Heart left ventricle (tissue), 16 donors: ENCODE measurements around the gene TMPO. TPM values are rescaled to one million over a fixed set of nuclear protein-coding genes. Genes with fewer than 3 reads are reported as not detected.
A peak's percentile ranks its signal among the peaks of the same experiment; 100 is the strongest.

Experiments
- ATAC-seq, 4 donors: fragments of 200-7000 bp; cut with Tn5 transposase; one replicate each; pipeline ENCODE4 v1.9.1; 2020 to 2022; ENCODE audit warnings: moderate library complexity in 4 of 4, mild to moderate bottlenecking in 3 of 4, moderate number of reproducible peaks in 1 of 4
- DNase-seq, 5 donors: peaks; one replicate each; pipeline ENCODE4 v3.0.0-alpha.2; 2020
- H3K27ac ChIP-seq, 12 donors: fragments of 200-600 bp; sonication (generic) in 4 of 12; one replicate each; pipeline versions ENCODE4 v1.5.0 to v1.8.0; 2016 to 2022; ENCODE audit warnings: mild to moderate bottlenecking in 2 of 12
- H3K27me3 ChIP-seq, 9 donors: fragments of 200-600 bp; sonication (generic) in 2 of 9; one replicate each; pipeline versions ENCODE4 v1.5.1 to v1.8.0; 2016 to 2022; ENCODE audit warnings: mild to moderate bottlenecking in 3 of 9
- H3K36me3 ChIP-seq, 9 donors: fragments of 200-600 bp; sonication (generic) in 2 of 9; one replicate each; pipeline versions ENCODE4 v1.5.0 to v1.8.0; 2018 to 2022; ENCODE audit warnings: mild to moderate bottlenecking in 2 of 9
- H3K4me1 ChIP-seq, 12 donors: fragments of 200-600 bp; sonication (generic) in 4 of 12; one replicate each; pipeline versions ENCODE4 v1.5.0 to v1.8.0; 2016 to 2022; ENCODE audit warnings: mild to moderate bottlenecking in 3 of 12
- H3K4me3 ChIP-seq, 12 donors: fragments of 200-600 bp; sonication (generic) in 4 of 12; one replicate each; pipeline versions ENCODE4 v1.5.0 to v1.8.0; 2017 to 2022; ENCODE audit warnings: mild to moderate bottlenecking in 9 of 12, moderate library complexity in 4 of 12
- H3K9me3 ChIP-seq, 12 donors: fragments of 200-600 bp; sonication (generic) in 4 of 12; one replicate each; pipeline versions ENCODE4 v1.5.0 to v1.8.0; 2016 to 2022; ENCODE audit warnings: mild to moderate bottlenecking in 1 of 12
- POLR2A ChIP-seq, 2 donors: fragments of 450-650 bp; IDR thresholded peaks; one replicate each; pipeline ENCODE4 v1.6.1; 2017; ENCODE audit warnings: antibody characterized with exemption in 2 of 2, mild to moderate bottlenecking in 2 of 2, moderate library complexity in 2 of 2
- WGBS, 4 donors: extraction: QIAGEN DNeasy Blood & Tissue Kit in 2 of 4; methylation state at CpG; one replicate each; pipeline versions ENCODE4 v1.1.5 to v1.1.7; 2013 to 2018; 5-methylcytosine and 5-hydroxymethylcytosine counted together
- intact Hi-C, 10 donors: fragments of 100-400 bp; cut with DNase I; formaldehyde crosslinking; loops; one replicate each; pipeline versions ENCODE4 v1.11.1 to v1.14.2; 2022
- polyA plus RNA-seq, 2 donors: library from polyadenylated mRNA; stranded (reverse); fragments of 200-250 nt; gene quantifications; one replicate each; pipeline ENCODE4 v1.2.3, GENCODE V29; 2013
- total RNA-seq, 9 donors: library from RNA; depleted of rRNA in 2 of 9; stranded (reverse); fragments of >200 nt in 2 of 9; fragmentation: NEBNext Ultra II Directional in 3 of 9; extraction: Animal tissue kit (Norgen Biotek cat#: 25700) in 3 of 9; gene quantifications; one replicate each; pipeline versions ENCODE4 v1.1.0 to v1.2.4, GENCODE V29; 2016 to 2023
- TF ChIP-seq, protein P1 (sequence below), 12 donors: fragments of 200-600 bp; sonication (generic) in 4 of 12; IDR thresholded peaks; one replicate each; pipeline versions ENCODE4 v1.5.0 to v1.8.0; 2018 to 2022; ENCODE audit warnings: antibody characterized with exemption in 12 of 12, mild to moderate bottlenecking in 5 of 12
- donor health status: ischemic (EF 13 %, LVEDD 7.1; RV severe dilation, severe dysfunction).
- donor health status: healthy with polysubstance abuse.
- donor health status: DM: no; HTN: yes; CAD: no.
- donor health status: DM: no; HTN: no; CAD: no.
- donor health status: ischemic (EF 25% LVEDD 6.9; RV normal size, moderate dysfunction).
- donor health status: ischemic (EF 25% LVEDD 5.7; RV mildly dilated, moderate dysfunction).
- donor health status: healthy.
- donor health status: DM: yes; HTN: yes; CAD: no.
- donor health status: ischemic (EF 35%, LVEDD 5.7; RV mildly dilated, moderate dysfunction).
- donor health status: nonischemic (EF 11% LVEDD 7.7; RV severe dilation, severe dysfunction).
- donor health status: DM: yes; HTN: yes; CAD: no.
- donor health status: PGD.
- donor health status: ischemic (EF 29% LVEDD 5.4; RV normal size, mild dysfunction).
- donor health status: nonischemic (EF 23%, LVEDD 6.1; RV moderate dilation, normal function).

TMPO gene
- total and polyA plus RNA-seq, 11 donors, result 11.2 to 30.5 (median 16.5) TPM

- 2 to 100% (median 79%) methylated on average over 1 of the region's 1 CpG for WGBS, 4 donors
- H3K9me3 ChIP-seq, result peaks cover 0 to 8% (median 0%) of the 10 kb centered on the region in 12 donors
- H3K4me1 ChIP-seq, result no peaks in the 10 kb centered on the region
- intact Hi-C loops, result loop anchor here in 4 of 10 donors (10.0 kb wide), 1 partner anchor 435 kb away; no protein-coding TSS in a partner anchor
- TF ChIP-seq, protein P1, sequence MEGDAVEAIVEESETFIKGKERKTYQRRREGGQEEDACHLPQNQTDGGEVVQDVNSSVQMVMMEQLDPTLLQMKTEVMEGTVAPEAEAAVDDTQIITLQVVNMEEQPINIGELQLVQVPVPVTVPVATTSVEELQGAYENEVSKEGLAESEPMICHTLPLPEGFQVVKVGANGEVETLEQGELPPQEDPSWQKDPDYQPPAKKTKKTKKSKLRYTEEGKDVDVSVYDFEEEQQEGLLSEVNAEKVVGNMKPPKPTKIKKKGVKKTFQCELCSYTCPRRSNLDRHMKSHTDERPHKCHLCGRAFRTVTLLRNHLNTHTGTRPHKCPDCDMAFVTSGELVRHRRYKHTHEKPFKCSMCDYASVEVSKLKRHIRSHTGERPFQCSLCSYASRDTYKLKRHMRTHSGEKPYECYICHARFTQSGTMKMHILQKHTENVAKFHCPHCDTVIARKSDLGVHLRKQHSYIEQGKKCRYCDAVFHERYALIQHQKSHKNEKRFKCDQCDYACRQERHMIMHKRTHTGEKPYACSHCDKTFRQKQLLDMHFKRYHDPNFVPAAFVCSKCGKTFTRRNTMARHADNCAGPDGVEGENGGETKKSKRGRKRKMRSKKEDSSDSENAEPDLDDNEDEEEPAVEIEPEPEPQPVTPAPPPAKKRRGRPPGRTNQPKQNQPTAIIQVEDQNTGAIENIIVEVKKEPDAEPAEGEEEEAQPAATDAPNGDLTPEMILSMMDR (IDR thresholded peaks at IDR 0.05), result no peak
- TF ChIP-seq POLR2A (IDR thresholded peaks at IDR 0.05), result no peak
- no peak overlapping the region for H3K27ac ChIP-seq
- H3K4me3 ChIP-seq, result no peak overlapping the region
- DNase-seq (no peak), ATAC-seq (no peak)
- H3K36me3 ChIP-seq, result no peaks in the 10 kb centered on the region
- H3K27me3 ChIP-seq, result no peaks in the 10 kb centered on the region
Observed at GRCh38 chr12:98559666-98560065, 44.3 kb downstream of the TMPO start.

- no peak for TF ChIP-seq POLR2A (IDR thresholded peaks at IDR 0.05)
- TF ChIP-seq, protein P1 (IDR thresholded peaks at IDR 0.05), result no peak
- Histone ChIP-seq H3K27me3 (no peaks in the 10 kb centered on the region), H3K4me3 (no peak overlapping the region), H3K4me1 (peaks cover 0 to 3% (median 0%) of the 10 kb centered on the region in 12 donors), H3K27ac (no peak overlapping the region), H3K36me3 (no peaks in the 10 kb centered on the region), H3K9me3 (peaks cover 0 to 8% (median 0%) of the 10 kb centered on the region in 12 donors)
- intact Hi-C loops, result loop anchor here in 4 of 10 donors (10.0 kb wide), 1 partner anchor 433 kb away; no protein-coding TSS in a partner anchor
- 95 to 98% (median 97%) methylated on average over 3 of the region's 3 CpGs for WGBS, 4 donors
- no peak for ATAC-seq
- DNase-seq, result no peak
Observed at GRCh38 chr12:98561846-98562245, 46.5 kb downstream of the TMPO start.

DNA sequence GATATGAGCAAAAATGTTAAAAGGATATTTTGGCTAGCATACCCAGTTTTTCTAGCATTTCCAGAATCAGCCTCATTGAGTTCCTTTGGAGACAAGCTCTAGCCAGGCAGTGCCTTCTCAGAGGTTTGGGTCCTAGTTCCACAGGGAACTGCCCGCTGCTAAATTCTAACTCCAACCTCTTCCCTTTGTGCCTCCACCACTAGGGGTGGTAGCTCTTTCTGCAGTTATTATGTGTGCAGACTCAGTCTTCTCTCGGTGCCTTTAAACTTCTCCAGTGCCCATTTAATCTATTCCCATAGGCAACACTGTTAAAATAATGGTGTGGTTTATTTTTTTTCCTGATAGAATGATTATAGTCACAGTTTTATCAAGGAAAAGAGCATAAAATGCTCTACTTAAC lies 56.6 kb downstream of the TMPO start:
- H3K36me3 ChIP-seq, result no peaks in the 10 kb centered on the region
- peaks cover 0 to 3% (median 0%) of the 10 kb centered on the region in 12 donors for H3K4me1 ChIP-seq
- intact Hi-C loops, result no loop called here
- no peak for TF ChIP-seq POLR2A (IDR thresholded peaks at IDR 0.05)
- TF ChIP-seq, protein P1 (IDR thresholded peaks at IDR 0.05), result peak in 3 of 12 donors; percentile 10 to 19 (median 16)
- no peaks in the 10 kb centered on the region for H3K27me3 ChIP-seq
- WGBS, 4 donors, result 72 to 81% (median 77%) methylated on average over 2 of the region's 2 CpGs
- H3K27ac ChIP-seq, result no peak overlapping the region
- ATAC-seq, result no peak
- H3K4me3 ChIP-seq, result no peak overlapping the region
- no peaks in the 10 kb centered on the region for H3K9me3 ChIP-seq
- no peak for DNase-seq

DNA sequence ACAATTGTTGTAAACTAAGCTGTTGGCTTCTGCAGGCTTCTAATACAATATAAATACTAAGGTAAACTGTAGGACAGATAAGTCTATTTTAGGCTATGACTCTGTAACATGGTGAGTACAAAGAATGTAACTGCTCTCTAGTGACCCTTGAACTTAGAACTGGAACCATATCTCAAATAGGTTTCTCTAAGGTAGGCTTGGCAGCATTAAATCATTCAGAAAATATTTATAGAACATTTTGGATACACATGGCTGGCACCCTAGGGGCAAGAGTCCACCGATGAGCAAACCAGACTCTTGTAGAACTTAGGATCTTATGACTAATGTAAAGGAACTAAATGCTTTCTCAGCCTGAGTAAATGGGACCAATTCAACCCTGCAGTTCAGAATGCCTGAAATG lies 58.7 kb downstream of the TMPO start:
- DNase-seq, result no peak
- no peak overlapping the region for H3K4me3 ChIP-seq
- intact Hi-C loops, result no loop called here
- no peaks in the 10 kb centered on the region for H3K9me3 ChIP-seq
- H3K27me3 ChIP-seq, result no peaks in the 10 kb centered on the region
- H3K4me1 ChIP-seq, result peaks cover 0 to 3% (median 0%) of the 10 kb centered on the region in 12 donors
- no peak overlapping the region for H3K27ac ChIP-seq
- TF ChIP-seq, protein P1 (IDR thresholded peaks at IDR 0.05), result no peak
- no peak for TF ChIP-seq POLR2A (IDR thresholded peaks at IDR 0.05)
- ATAC-seq, result peak; percentile 42 to 63 (median 51)
- no peaks in the 10 kb centered on the region for H3K36me3 ChIP-seq
- WGBS, 4 donors, result 33 to 81% (median 61%) methylated on average over 1 of the region's 1 CpG
